Measurements from ENCODE around the gene THADA.
A peak's percentile ranks its signal among the peaks of the same experiment; 100 is the strongest.

The THADA gene

GRCh38 chr2:43226955-43227829, 368.6 kb downstream of the THADA start:
- H3K9me3 Mint-ChIP-seq (ENCODE audit: low read depth), result no peaks in the 10 kb centered on the region
- no peaks in the 10 kb centered on the region for H3K27me3 Mint-ChIP-seq
- H3K36me3 Mint-ChIP-seq, result peaks cover 7% of the 10 kb centered on the region
- H3K4me3 Mint-ChIP-seq, result peak overlapping the region; percentile 85
- peaks cover 32% of the 10 kb centered on the region for H3K4me1 Mint-ChIP-seq (ENCODE audit: low read depth)
- H3K27ac Mint-ChIP-seq, result peak overlapping the region; percentile 94

GRCh38 chr2:43226558-43226954, 369.3 kb downstream of the THADA start, which contains the start of gene ZFP36L2:
Gene ZFP36L2, minus strand, starts transcription at chr2:43226606. Its CDS starts 291 bp downstream, at chr2:43226315.
- peak within 1 kb of the TSS; percentile 89 for H3K4me3 Mint-ChIP-seq
- H3K27ac Mint-ChIP-seq, result peak within 1 kb of the TSS; percentile 94
- no peaks in the 10 kb centered on the region for H3K9me3 Mint-ChIP-seq (ENCODE audit: low read depth)
- H3K4me1 Mint-ChIP-seq (ENCODE audit: low read depth), result peaks cover 38% of the 10 kb centered on the region
- H3K36me3 Mint-ChIP-seq, result peaks cover 10% of the 10 kb centered on the region
- no peaks in the 10 kb centered on the region for H3K27me3 Mint-ChIP-seq

DNA sequence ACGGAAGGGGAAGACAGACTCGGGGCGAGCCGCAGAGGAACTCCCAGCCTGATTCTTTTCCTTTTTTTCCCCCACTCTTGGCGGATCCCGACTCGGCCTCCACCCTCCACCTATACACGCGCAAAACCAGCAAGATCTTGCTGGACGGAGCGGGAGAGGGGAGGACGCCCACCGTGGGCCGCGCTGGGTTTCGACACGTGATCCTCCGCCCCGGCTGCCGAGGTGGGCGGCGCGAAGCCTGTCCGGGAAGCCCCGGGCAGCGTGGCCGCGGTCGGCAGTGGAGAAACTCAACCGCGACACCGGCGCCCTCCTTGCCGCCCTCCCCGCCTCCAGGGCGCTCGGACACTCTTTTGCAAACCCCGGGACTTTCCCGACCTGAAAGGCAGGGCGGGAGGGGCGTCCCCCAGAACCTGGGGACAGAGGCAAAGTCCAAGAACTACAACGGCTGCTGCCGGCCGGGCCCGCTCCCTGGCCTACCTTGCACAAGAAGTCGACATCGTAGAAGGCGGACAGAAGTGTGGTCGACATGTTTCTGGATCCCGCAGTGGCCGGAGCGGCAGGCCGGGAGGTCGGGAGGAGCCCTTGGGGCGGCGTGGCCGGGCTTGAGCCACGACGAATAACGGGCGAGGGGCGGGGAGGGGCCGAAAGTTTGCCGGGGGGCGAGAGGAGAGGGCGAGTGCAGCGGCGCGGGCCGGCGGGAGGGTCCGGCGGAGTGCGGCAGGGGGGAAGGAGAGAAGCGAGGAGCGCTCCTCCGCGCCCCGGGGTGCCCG, 369.9 kb downstream of the THADA start:
- H3K27me3 Mint-ChIP-seq, result no peaks in the 10 kb centered on the region

GRCh38 chr2:43225093-43225787, 370.6 kb downstream of the THADA start:
- peaks cover 51% of the 10 kb centered on the region for H3K4me1 Mint-ChIP-seq (ENCODE audit: low read depth)
- H3K27ac Mint-ChIP-seq, result peak overlapping the region; percentile 90
- H3K27me3 Mint-ChIP-seq, result no peaks in the 10 kb centered on the region
- H3K9me3 Mint-ChIP-seq (ENCODE audit: low read depth), result no peaks in the 10 kb centered on the region
- H3K36me3 Mint-ChIP-seq, result peaks cover 10% of the 10 kb centered on the region
- H3K4me3 Mint-ChIP-seq, result peak overlapping the region; percentile 89

More for the DNA sequence above, 369.9 kb downstream of the THADA start:
- Mint-ChIP-seq H3K4me3 (peak overlapping the region; percentile 89), H3K36me3 (peaks cover 10% of the 10 kb centered on the region), H3K9me3 (ENCODE audit: low read depth) (no peaks in the 10 kb centered on the region), H3K4me1 (ENCODE audit: low read depth) (peaks cover 44% of the 10 kb centered on the region), H3K27ac (peak overlapping the region; percentile 90)

DNA sequence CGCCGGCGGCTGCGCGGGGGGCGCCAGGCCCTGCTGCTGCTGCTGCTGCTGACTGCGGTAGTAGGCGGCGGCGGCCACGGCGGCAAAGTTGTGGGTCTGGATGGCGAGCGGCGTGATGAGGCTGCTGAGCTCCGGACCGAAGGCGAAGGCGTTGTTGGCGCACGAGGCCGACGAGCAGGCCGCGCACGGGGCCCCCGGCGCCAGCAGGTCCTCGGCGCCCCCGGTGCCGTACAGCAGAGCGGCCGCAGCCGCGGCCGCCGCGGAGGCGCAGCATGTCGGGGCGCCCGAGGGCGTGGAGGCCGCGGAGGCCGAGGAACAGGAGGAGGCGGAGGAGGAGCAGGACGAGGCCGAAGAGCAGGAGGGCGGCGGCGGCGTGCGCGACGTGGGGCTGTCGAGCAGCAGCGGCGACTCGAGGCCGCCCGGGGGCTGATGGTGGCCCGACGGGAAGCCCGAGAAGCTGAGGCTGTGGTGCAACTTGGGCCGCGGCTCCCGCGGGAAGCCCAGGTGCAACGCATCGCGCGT, 371.2 kb downstream of the THADA start:
- peak overlapping the region; percentile 94 for H3K4me3 Mint-ChIP-seq
- peaks cover 10% of the 10 kb centered on the region for H3K36me3 Mint-ChIP-seq
- peaks cover 57% of the 10 kb centered on the region for H3K4me1 Mint-ChIP-seq (ENCODE audit: low read depth)
- no peak overlapping the region for H3K27ac Mint-ChIP-seq
- no peaks in the 10 kb centered on the region for H3K9me3 Mint-ChIP-seq (ENCODE audit: low read depth)
- no peaks in the 10 kb centered on the region for H3K27me3 Mint-ChIP-seq

- peak overlapping the region; percentile 98 for H3K27ac Mint-ChIP-seq
- H3K4me3 Mint-ChIP-seq, result peak overlapping the region; percentile 94
- peaks cover 8% of the 10 kb centered on the region for H3K36me3 Mint-ChIP-seq
- H3K27me3 Mint-ChIP-seq, result no peaks in the 10 kb centered on the region
- peaks cover 55% of the 10 kb centered on the region for H3K4me1 Mint-ChIP-seq (ENCODE audit: low read depth)
- H3K9me3 Mint-ChIP-seq (ENCODE audit: low read depth), result no peaks in the 10 kb centered on the region
These were observed 371.7 kb downstream of the THADA start for GRCh38 chr2:43224131-43224570.

GRCh38 chr2:43223521-43224001, 372.3 kb downstream of the THADA start:
- no peaks in the 10 kb centered on the region for H3K27me3 Mint-ChIP-seq
- no peaks in the 10 kb centered on the region for H3K9me3 Mint-ChIP-seq (ENCODE audit: low read depth)
- peaks cover 55% of the 10 kb centered on the region for H3K4me1 Mint-ChIP-seq (ENCODE audit: low read depth)
- H3K36me3 Mint-ChIP-seq, result peaks cover 8% of the 10 kb centered on the region
- H3K27ac Mint-ChIP-seq, result peak overlapping the region; percentile 98
- peak overlapping the region; percentile 94 for H3K4me3 Mint-ChIP-seq

DNA sequence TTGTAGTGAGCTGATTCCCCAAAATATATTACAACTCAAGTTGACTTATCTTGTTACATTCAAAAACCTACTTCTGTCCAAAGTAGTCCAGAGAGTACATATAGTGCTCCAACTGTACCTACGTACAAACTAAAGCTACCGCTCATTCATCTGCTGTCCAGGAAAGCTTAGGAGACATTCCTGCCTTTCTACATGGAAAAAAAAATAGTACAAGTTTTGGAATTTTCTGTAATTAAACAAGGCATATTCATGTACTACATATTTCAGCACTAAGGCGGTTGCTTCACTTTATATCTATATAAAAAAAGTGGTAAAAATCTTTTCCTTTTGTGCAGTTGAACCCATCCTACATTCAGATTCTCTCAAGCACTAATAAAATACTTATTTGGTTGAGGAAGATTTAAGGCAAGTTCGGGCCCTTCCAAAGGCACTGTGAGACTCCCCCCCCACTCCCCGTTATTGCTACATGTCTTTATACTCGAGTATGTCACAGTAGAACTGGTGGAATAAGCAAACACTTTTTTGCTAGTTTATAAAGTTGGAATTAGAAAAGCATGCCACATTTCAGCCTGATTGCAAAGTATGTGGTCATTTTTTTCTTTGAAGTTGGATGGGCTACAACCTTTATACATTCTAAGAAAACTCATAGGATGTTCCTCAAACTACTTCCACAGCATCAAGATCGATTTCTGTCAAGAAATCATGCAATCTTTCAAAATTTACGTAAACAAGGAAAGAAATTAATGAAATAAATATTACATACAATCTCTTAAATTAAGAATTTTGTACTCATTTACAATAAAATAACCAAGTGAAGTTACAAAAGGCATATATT, 373.1 kb downstream of the THADA start:
- peak overlapping the region; percentile 91 for H3K4me3 Mint-ChIP-seq
- peaks cover 53% of the 10 kb centered on the region for H3K4me1 Mint-ChIP-seq (ENCODE audit: low read depth)
- H3K9me3 Mint-ChIP-seq (ENCODE audit: low read depth), result no peaks in the 10 kb centered on the region
- H3K27me3 Mint-ChIP-seq, result no peaks in the 10 kb centered on the region
- peak overlapping the region; percentile 99 for H3K27ac Mint-ChIP-seq
- peaks cover 8% of the 10 kb centered on the region for H3K36me3 Mint-ChIP-seq

GRCh38 chr2:43221763-43222474, 373.9 kb downstream of the THADA start:
- peak overlapping the region; percentile 99 for H3K27ac Mint-ChIP-seq
- H3K36me3 Mint-ChIP-seq, result peaks cover 8% of the 10 kb centered on the region
- peaks cover 55% of the 10 kb centered on the region for H3K4me1 Mint-ChIP-seq (ENCODE audit: low read depth)
- H3K27me3 Mint-ChIP-seq, result no peaks in the 10 kb centered on the region
- H3K9me3 Mint-ChIP-seq (ENCODE audit: low read depth), result no peaks in the 10 kb centered on the region
- H3K4me3 Mint-ChIP-seq, result peak overlapping the region; percentile 91

DNA sequence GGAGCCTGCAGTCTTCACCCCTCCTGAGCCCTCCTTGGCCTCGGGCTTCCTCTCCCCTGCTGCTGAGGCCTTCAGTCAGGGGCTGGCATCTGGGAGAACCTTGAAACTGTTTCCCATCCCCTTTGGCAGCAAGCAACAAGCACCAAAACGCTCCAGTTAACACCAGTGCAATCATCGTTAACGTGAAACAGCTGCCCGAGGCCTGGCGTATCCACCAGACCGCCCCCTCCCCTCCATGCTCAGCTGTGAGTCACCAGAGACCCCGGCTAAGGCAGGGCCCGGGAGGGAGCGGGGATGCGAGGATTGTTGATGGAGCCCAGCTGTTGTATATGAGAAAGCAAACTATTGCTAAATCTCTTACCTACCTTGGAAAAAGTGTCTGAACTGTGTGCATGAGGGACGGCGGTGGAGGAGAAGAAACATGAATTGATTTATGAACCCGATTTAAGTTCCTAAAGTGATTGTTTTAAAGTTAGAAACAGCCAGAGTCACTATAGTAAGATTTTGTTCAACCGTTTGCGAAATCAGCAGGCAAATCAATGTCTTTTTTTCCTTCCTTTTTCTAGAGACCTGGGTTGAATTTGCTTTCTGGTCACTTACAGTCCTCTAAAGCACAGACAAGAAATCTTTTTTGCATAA, 374.6 kb downstream of the THADA start:
- Mint-ChIP-seq H3K27ac (peak overlapping the region; percentile 99), H3K27me3 (no peaks in the 10 kb centered on the region), H3K4me3 (peak overlapping the region; percentile 91), H3K9me3 (ENCODE audit: low read depth) (no peaks in the 10 kb centered on the region), H3K4me1 (ENCODE audit: low read depth) (peaks cover 55% of the 10 kb centered on the region), H3K36me3 (peaks cover 8% of the 10 kb centered on the region)

DNA sequence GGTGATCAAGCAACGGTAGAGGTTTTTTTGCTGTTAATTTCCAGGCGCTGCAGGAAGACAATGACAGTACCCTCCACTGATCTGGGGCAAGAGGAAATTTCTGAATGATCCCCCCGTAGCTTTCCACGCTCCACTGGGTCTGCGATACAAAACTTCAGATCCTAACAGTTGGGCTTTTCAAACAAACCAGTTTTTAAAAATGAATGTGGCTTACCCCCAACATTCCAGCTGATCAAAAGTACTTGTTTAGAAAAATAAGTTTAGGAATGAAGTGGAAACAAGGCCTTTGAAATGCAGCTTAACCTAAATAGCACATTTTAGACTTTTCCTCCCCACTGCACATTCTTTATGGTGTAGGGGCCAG, 375.1 kb downstream of the THADA start:
- peak overlapping the region; percentile 91 for H3K4me3 Mint-ChIP-seq
- peak overlapping the region; percentile 99 for H3K27ac Mint-ChIP-seq
- H3K36me3 Mint-ChIP-seq, result peaks cover 8% of the 10 kb centered on the region
- no peaks in the 10 kb centered on the region for H3K9me3 Mint-ChIP-seq (ENCODE audit: low read depth)
- peaks cover 57% of the 10 kb centered on the region for H3K4me1 Mint-ChIP-seq (ENCODE audit: low read depth)
- H3K27me3 Mint-ChIP-seq, result no peaks in the 10 kb centered on the region

DNA sequence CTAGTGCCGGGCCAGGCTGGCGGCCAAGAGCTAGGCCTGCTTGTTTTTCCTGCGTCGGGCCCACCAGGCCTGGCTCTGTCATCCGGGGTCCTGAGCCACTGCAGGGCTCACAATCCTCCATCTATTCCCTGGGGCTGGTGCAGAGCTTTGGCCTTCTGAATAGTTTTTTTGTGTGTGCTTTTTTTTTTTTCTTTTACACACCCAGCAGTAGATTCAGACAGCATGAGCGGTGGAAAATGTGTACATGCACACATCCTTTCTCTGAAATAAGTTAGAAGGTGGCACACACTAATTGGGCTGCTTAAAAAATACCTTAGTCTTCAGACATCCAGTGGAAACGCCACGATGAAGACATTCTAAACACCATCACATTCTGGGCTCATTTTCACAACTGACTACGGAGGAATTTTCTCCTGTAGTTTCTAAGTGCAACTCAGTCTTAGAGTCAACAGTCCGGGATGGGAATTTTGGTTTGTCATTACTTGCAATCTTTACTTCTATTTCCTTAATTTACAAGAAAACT, 375.5 kb downstream of the THADA start:
- Mint-ChIP-seq H3K27me3 (no peaks in the 10 kb centered on the region), H3K9me3 (ENCODE audit: low read depth) (no peaks in the 10 kb centered on the region), H3K4me1 (ENCODE audit: low read depth) (peaks cover 57% of the 10 kb centered on the region), H3K27ac (peak overlapping the region; percentile 99), H3K4me3 (peak overlapping the region; percentile 91), H3K36me3 (peaks cover 8% of the 10 kb centered on the region)

All from activated naive CD8-positive, alpha-beta T cell (primary cell).